Trophoblast cell (in vitro differentiated cells and primary cell): ENCODE results near the gene SGCD.

ENCODE experiments used
- DNase-seq, 2 donors: peaks; one replicate each; pipeline ENCODE4 v3.0.0-alpha.2; 2016
- H2AFZ ChIP-seq: 2 replicates; pipeline ENCODE4 v1.6.1; 2013; ENCODE audit warnings: low read length, moderate library complexity, mild to moderate bottlenecking; ENCODE audit not compliant: insufficient read depth, poor library complexity
- H2AK5ac ChIP-seq: 2 replicates; pipeline ENCODE4 v1.6.1; 2013; ENCODE audit warnings: mild to moderate bottlenecking, low read length
- H2BK120ac ChIP-seq: 2 replicates; pipeline ENCODE4 v1.6.1; 2013; ENCODE audit warnings: low read length, mild to moderate bottlenecking, moderate library complexity; ENCODE audit not compliant: insufficient read depth, poor library complexity
- H2BK12ac ChIP-seq: 2 replicates; pipeline ENCODE4 v1.6.1; 2013; ENCODE audit warnings: mild to moderate bottlenecking, low read length, moderate library complexity
- H2BK5ac ChIP-seq: 2 replicates; pipeline ENCODE4 v1.6.1; 2013; ENCODE audit warnings: low read length, low read depth, moderate library complexity, mild to moderate bottlenecking; ENCODE audit not compliant: poor library complexity
- H3K14ac ChIP-seq: 2 replicates; pipeline ENCODE4 v1.6.1; 2013; ENCODE audit warnings: mild to moderate bottlenecking, low read length
- H3K18ac ChIP-seq: 2 replicates; pipeline ENCODE4 v1.6.1; 2013; ENCODE audit warnings: mild to moderate bottlenecking, low read length
- H3K23ac ChIP-seq: 2 replicates; pipeline ENCODE4 v1.6.1; 2013; ENCODE audit warnings: low read length
- H3K27ac ChIP-seq: 2 replicates; pipeline ENCODE4 v1.5.1; 2013; ENCODE audit warnings: low read depth, mild to moderate bottlenecking, inconsistent platforms, low read length, moderate library complexity
- H3K27me3 ChIP-seq: 2 replicates; pipeline ENCODE4 v1.6.1; 2013; ENCODE audit warnings: inconsistent platforms, mild to moderate bottlenecking, low read length, moderate library complexity; ENCODE audit not compliant: insufficient read depth
- H3K36me3 ChIP-seq, 2 experiments: 1 replicate in 1 of 2; 2 replicates in 1 of 2; pipeline ENCODE4 v1.6.1; 2013; ENCODE audit warnings: low read length in 2 of 2, mild to moderate bottlenecking in 2 of 2, moderate library complexity in 1 of 2; ENCODE audit not compliant: insufficient read depth in 2 of 2, control insufficient read depth in 1 of 2
- H3K4ac ChIP-seq: 2 replicates; pipeline ENCODE4 v1.6.1; 2013; ENCODE audit warnings: low read depth, mild to moderate bottlenecking, low read length, moderate library complexity
- H3K4me1 ChIP-seq, 2 experiments: 1 replicate in 1 of 2; 2 replicates in 1 of 2; pipeline ENCODE4 v1.6.1; 2013; ENCODE audit warnings: low read length in 2 of 2, mild to moderate bottlenecking in 2 of 2, moderate library complexity in 1 of 2; ENCODE audit not compliant: insufficient read depth in 2 of 2, control insufficient read depth in 1 of 2
- H3K4me2 ChIP-seq: 2 replicates; pipeline ENCODE4 v1.6.1; 2013; ENCODE audit warnings: inconsistent platforms, mild to moderate bottlenecking, low read length, moderate library complexity
- H3K4me3 ChIP-seq: 2 replicates; pipeline ENCODE4 v1.5.1; 2013; ENCODE audit warnings: mild to moderate bottlenecking, low read depth, low read length, inconsistent platforms
- H3K79me1 ChIP-seq: one replicate; pipeline ENCODE4 v1.6.1; 2013; ENCODE audit warnings: low read length
- H3K79me2 ChIP-seq: 2 replicates; pipeline ENCODE4 v1.6.1; 2013; ENCODE audit warnings: low read length, mild to moderate bottlenecking; ENCODE audit not compliant: control insufficient read depth, insufficient read depth, poor library complexity
- H3K9ac ChIP-seq: 2 replicates; pipeline ENCODE4 v1.6.1; 2013; ENCODE audit warnings: mild to moderate bottlenecking, low read length
- H3K9me3 ChIP-seq: 2 replicates; pipeline ENCODE4 v1.6.1; 2013; ENCODE audit warnings: low read depth, mild to moderate bottlenecking, control low read depth, inconsistent platforms, low read length; ENCODE audit not compliant: insufficient read depth
- H4K12ac ChIP-seq: 2 replicates; pipeline ENCODE4 v1.6.1; 2013; ENCODE audit warnings: low read depth, mild to moderate bottlenecking, low read length, moderate library complexity
- H4K8ac ChIP-seq: 2 replicates; pipeline ENCODE4 v1.6.1; 2013; ENCODE audit warnings: low read depth, mild to moderate bottlenecking, low read length, moderate library complexity
- H4K91ac ChIP-seq: one replicate; pipeline ENCODE4 v1.6.1; 2013; ENCODE audit warnings: low read depth, mild to moderate bottlenecking, low read length, moderate library complexity
- WGBS: extraction: QIAGEN DNeasy Blood & Tissue Kit; methylation state at CpG from one replicate; pipeline ENCODE4 v1.1.7; 2013; ENCODE audit warnings: missing lambda C conversion rate; ENCODE audit not compliant: insufficient read length, insufficient coverage; ENCODE audit errors: extremely low coverage; 5-methylcytosine and 5-hydroxymethylcytosine counted together

SGCD gene

GRCh38 chr5:156409834-156410233, 82.9 kb downstream of the SGCD start:
- H4K12ac ChIP-seq = no peak overlapping the region
- H3K4me2 ChIP-seq = no peak overlapping the region
- no CpG with 5 or more reads among the region's 1 CpG for WGBS
- H2AFZ ChIP-seq = no peak overlapping the region
- H4K8ac ChIP-seq = no peak overlapping the region
- H4K91ac ChIP-seq = no peak overlapping the region
- no peaks in the 10 kb centered on the region for H3K27me3 ChIP-seq
- H2BK12ac ChIP-seq = no peak overlapping the region
- H2BK120ac ChIP-seq = no peak overlapping the region
- H3K36me3 ChIP-seq = no peaks in the 10 kb centered on the region
- no peak overlapping the region for H3K9ac ChIP-seq
- H3K9me3 ChIP-seq = no peaks in the 10 kb centered on the region
- H3K79me1 ChIP-seq = no peaks in the 10 kb centered on the region
- H3K4me3 ChIP-seq = no peak overlapping the region
- no peak overlapping the region for H2AK5ac ChIP-seq
- no peak overlapping the region for H3K18ac ChIP-seq
- no peak for DNase-seq
- no peak overlapping the region for H3K14ac ChIP-seq
- H3K4ac ChIP-seq = no peak overlapping the region
- no peaks in the 10 kb centered on the region for H3K79me2 ChIP-seq
- H3K27ac ChIP-seq = no peak overlapping the region
- H3K23ac ChIP-seq = no peak overlapping the region
- H2BK5ac ChIP-seq = no peak overlapping the region
- no peaks in the 10 kb centered on the region for H3K4me1 ChIP-seq

DNA sequence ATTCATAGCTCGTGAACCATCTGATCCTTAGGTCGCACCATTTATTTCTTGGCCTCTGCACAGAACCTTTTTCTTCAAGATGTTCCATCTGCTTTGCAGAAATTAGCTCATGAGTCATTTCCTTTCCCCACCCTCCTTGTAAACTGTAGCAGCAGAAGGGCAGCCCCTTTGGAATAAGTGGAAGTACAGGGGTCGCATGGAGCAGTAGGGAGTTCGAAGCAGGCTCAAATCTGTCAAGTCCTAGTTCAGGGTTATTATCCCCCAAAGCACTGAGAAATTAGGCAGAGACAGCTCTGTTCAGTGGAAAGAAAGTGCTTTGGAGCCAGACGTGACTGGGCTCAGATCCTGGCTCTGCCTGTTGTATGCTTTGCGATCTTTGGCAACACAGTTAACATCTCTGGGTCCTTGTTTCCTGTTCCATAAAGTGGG, 84.2 kb downstream of the SGCD start:
- no peak overlapping the region for H3K18ac ChIP-seq
- H3K9ac ChIP-seq = no peak overlapping the region
- no peak overlapping the region for H4K12ac ChIP-seq
- H3K36me3 ChIP-seq = no peaks in the 10 kb centered on the region
- no peaks in the 10 kb centered on the region for H3K79me1 ChIP-seq
- H3K79me2 ChIP-seq = no peaks in the 10 kb centered on the region
- H2BK120ac ChIP-seq = no peak overlapping the region
- no peak overlapping the region for H2BK12ac ChIP-seq
- H3K4me1 ChIP-seq = no peaks in the 10 kb centered on the region
- no peaks in the 10 kb centered on the region for H3K9me3 ChIP-seq
- no peak overlapping the region for H2AFZ ChIP-seq
- H3K4ac ChIP-seq = no peak overlapping the region
- no peak for DNase-seq
- no peak overlapping the region for H2AK5ac ChIP-seq
- no peak overlapping the region for H2BK5ac ChIP-seq
- no peak overlapping the region for H4K91ac ChIP-seq
- no peak overlapping the region for H4K8ac ChIP-seq
- no peak overlapping the region for H3K14ac ChIP-seq
- no peak overlapping the region for H3K4me2 ChIP-seq
- no peak overlapping the region for H3K27ac ChIP-seq
- no peak overlapping the region for H3K4me3 ChIP-seq
- H3K27me3 ChIP-seq = no peaks in the 10 kb centered on the region
- H3K23ac ChIP-seq = no peak overlapping the region
- no CpG with 5 or more reads among the region's 6 CpGs for WGBS

- H3K4me3 ChIP-seq = no peak overlapping the region
- no peak overlapping the region for H3K4me2 ChIP-seq
- DNase-seq = no peak
- H4K91ac ChIP-seq = no peak overlapping the region
- no peak overlapping the region for H2BK12ac ChIP-seq
- no peak overlapping the region for H2AK5ac ChIP-seq
- H3K23ac ChIP-seq = no peak overlapping the region
- H3K4ac ChIP-seq = no peak overlapping the region
- no peaks in the 10 kb centered on the region for H3K36me3 ChIP-seq
- no peaks in the 10 kb centered on the region for H3K9me3 ChIP-seq
- H2AFZ ChIP-seq = no peak overlapping the region
- no peak overlapping the region for H4K8ac ChIP-seq
- H3K27me3 ChIP-seq = no peaks in the 10 kb centered on the region
- H2BK5ac ChIP-seq = no peak overlapping the region
- H3K79me2 ChIP-seq = no peaks in the 10 kb centered on the region
- no peak overlapping the region for H4K12ac ChIP-seq
- no peaks in the 10 kb centered on the region for H3K79me1 ChIP-seq
- H3K27ac ChIP-seq = no peak overlapping the region
- WGBS = no CpG with 5 or more reads among the region's 2 CpGs
- H3K18ac ChIP-seq = no peak overlapping the region
- H3K14ac ChIP-seq = no peak overlapping the region
- no peak overlapping the region for H2BK120ac ChIP-seq
- no peak overlapping the region for H3K9ac ChIP-seq
- H3K4me1 ChIP-seq = no peaks in the 10 kb centered on the region
Observed at GRCh38 chr5:156411957-156412356, 85.0 kb downstream of the SGCD start.

GRCh38 chr5:156414391-156414790, 87.4 kb downstream of the SGCD start:
- H3K14ac ChIP-seq = no peak overlapping the region
- no peak overlapping the region for H4K91ac ChIP-seq
- no peak overlapping the region for H2AFZ ChIP-seq
- H3K18ac ChIP-seq = no peak overlapping the region
- H3K79me2 ChIP-seq = no peaks in the 10 kb centered on the region
- H3K9me3 ChIP-seq = no peaks in the 10 kb centered on the region
- H3K79me1 ChIP-seq = no peaks in the 10 kb centered on the region
- no peak overlapping the region for H3K4ac ChIP-seq
- H2BK5ac ChIP-seq = no peak overlapping the region
- H3K4me3 ChIP-seq = no peak overlapping the region
- no peak overlapping the region for H2BK120ac ChIP-seq
- no peak overlapping the region for H2AK5ac ChIP-seq
- H4K12ac ChIP-seq = no peak overlapping the region
- no peaks in the 10 kb centered on the region for H3K4me1 ChIP-seq
- no peak overlapping the region for H3K9ac ChIP-seq
- no peaks in the 10 kb centered on the region for H3K27me3 ChIP-seq
- H3K23ac ChIP-seq = no peak overlapping the region
- H4K8ac ChIP-seq = no peak overlapping the region
- H3K27ac ChIP-seq = no peak overlapping the region
- H2BK12ac ChIP-seq = no peak overlapping the region
- no peaks in the 10 kb centered on the region for H3K36me3 ChIP-seq
- DNase-seq = no peak
- WGBS = no CpG with 5 or more reads among the region's 2 CpGs
- H3K4me2 ChIP-seq = no peak overlapping the region
